HG03196 (cell line): ENCODE data around the gene SIAH3.
"Not testable (repeated sequence)": the region's sequence is repeated elsewhere in the genome, so short reads cannot be mapped to it uniquely, and the experiment has no call there.

Experiments used
- ATAC-seq: cut with Tn5 transposase; IDR thresholded peaks from one replicate; pipeline ENCODE4 v1.9.1; 2021; ENCODE audit not compliant: unreplicated experiment

SIAH3 gene

DNA sequence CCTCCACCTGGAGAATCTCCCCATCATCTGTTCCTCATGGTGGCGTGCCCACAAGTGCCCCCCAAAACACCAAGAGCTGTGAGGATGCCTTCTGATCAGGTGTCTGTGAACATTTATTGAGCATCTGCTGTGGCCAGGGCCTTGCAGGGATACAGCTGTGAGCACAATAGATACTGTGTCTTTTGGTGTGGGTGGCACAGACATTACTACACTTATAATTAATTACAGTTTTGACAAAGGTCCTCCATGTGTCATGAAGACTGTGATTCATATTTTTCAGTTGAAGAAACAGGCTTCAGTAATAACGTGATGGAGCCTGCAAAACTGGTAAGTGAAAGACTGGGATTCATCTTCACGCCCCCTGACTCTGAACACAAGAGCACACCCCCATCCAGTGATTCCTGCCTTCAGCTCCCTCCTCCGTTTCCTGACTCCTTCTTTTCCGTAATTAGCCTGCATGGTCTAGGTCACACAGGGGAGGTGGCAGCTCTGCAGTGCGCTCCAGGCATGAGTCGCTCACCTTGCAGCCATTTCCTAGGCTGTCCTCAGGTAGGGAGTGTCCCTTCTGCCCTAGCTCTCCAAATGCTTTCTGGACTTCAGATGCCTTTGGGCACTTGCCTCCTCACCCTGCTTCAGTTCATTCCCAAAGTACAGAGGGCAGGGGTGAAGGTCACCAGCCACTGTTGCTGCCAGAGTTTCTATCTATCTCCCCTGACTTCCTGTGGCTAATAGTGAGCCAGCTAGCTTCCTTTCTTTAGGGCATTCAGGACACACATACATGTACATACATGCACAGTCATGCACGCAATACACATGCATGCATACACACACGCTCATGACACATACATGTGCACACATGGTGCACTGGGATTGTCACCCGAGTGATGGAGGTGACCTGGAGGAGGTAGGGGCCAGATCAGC, 66.5 kb downstream of the SIAH3 start:
- ATAC-seq = no peak

DNA sequence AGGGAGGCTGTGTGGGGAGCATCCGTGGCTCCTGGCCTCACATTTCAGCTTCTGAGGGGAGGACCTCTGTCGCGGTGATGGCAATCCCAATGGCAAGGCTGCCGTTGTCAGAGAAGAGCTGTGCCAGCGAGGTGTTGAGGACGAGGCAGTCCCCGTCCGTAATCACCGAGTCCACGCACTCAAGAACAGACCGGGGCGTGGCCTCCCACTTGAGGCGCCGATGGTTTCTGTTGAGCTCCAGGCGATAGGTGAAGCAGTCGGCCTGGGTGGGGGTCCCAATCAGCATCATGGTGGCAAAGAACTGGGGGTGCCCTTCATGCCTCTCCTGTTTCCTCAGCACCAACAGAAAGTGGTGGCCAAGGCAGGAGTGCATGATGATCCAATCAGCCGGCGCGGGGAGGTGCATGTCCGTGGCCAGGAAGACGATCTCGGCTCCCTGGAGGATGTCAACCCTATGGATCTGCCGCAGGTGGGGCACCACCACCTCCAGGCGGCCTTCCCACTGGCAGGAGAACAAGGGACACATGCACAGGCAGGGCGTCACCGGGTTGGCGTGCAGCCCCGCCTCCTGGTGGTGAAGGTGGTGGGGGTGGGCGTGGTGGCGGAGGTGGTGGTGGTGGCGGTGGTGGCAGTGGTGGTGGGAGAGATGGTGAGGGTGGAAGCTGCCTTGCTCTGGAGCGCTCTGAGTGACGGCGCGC, 68.1 kb downstream of the SIAH3 start:
- ATAC-seq = no peak

DNA sequence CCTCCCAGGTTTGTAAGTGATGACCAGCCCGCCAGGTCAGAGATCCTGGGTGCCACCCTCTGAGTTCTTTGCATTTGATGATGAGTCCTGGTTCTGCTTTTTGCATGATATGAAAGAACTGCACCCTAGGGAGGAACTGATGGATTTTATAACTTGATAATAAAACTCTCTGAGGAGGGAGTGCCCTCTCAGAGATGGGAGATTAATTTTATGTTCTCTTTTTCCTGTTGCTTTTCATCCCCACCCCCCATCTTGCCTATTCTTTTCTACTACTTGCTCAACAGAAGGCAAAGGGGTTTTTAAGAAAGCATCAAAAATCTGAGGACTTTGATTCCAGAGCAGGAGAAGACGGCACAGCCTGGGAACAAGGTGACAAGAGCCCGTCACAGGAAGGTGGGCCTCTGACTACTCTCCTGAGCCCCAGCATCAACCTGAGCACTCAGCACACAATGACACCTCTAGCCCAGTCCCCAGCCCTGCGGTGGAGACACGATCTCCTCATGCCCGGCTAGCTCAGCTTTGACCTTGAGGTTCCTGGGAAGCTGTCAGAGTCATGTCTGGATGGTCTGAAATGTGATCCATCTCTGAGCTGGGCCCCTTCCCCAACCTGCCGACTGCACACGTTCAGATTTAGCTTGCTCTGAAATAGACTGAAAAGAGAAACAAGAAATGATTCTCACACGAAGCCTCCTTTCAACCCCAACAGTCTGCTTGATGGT, 69.1 kb downstream of the SIAH3 start:
- ATAC-seq = no peak

DNA sequence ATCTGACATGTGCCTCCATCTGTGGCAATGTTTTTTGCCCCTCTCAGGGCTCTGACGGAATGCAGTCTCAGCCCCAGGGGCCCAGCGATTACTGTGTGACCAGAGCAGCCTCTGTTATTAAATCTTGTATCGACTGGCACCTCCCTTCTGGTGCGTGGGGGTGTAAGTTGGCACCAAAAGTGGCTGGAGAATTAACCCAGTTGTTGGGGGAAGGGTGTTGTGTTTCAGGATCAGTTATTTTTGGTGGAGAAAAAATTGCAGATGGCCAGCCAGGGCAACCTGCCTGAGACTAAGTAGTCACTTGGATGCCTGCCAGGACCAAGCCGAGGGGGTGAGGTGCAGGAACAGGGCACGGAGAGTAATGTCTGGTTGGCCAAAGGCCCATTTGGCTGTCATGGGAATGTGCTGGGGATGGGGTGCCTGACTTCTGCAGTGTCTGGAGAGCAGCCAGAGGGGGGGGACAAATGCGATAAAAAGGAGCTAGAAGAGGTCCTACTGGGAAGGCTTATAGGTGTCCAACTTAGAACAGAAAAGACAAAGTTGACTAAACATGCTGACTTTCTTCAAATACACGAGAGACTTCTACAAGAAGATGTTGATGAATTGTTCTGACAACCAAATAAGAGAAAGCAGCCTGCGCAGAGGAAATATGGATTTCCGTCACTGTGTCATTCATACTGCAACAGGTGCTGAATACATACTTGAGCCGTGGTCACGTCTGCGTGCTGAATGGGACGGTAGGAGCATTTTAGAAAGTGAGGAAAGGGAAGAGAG, 69.8 kb downstream of the SIAH3 start:
- no peak for ATAC-seq

DNA sequence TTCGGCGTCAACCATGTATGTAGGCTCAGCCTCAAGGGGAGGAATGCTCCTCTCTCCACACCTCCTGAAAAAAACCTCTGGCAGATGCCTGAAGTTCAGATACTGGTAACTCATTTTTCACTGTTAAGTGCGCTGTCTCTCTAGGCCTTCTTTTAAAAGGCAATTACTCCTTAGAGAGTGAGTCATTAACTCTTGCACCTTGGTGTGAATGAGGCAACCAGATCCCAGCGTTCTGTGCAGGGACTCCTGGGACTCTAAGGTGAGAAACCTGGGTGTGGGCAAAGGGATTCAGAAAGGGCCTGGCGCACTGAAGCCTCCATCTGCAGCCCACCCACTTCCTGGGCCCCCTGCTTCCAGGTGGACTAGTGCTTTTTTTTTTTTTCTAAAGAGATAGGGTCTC, 71.7 kb downstream of the SIAH3 start:
- ATAC-seq = no peak

DNA sequence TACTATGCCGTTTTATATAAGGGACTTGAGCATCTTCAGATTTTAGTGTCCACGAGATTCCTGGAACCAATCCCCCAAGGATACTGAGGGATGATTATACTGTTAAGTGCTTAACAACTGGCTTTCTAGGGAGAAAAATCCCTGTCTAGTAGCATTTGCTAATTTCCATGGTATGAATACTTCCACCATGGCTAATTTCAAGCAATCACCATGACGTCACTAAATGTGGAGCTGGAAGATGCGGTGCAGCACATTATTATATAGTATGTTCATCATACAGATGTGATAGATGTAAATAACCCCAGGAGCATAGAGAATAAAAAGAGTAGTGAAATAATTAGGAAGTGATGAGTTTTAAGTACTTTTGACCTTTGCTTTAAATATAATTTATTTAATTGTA, 72.7 kb downstream of the SIAH3 start:
- ATAC-seq = no peak

DNA sequence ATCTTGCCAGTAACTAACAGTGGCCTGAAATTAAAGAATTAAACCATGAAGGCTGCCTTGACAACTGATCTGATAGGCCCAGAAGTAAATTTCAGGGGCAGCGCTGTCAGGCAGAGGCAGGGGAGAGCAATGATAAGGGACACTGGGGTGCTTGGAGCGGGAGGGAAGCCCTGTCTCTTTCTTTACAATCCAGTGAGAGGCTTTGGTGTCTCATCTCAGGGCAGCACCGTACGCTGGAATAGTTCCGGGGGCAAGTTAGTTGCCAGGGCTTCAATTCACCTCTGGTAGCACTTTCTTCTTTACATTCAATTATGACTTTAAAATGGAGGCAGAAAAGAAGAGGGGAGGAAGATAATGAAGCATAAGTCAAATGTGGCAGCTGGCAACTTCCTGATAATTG, 74.8 kb downstream of the SIAH3 start:
- ATAC-seq = no peak

DNA sequence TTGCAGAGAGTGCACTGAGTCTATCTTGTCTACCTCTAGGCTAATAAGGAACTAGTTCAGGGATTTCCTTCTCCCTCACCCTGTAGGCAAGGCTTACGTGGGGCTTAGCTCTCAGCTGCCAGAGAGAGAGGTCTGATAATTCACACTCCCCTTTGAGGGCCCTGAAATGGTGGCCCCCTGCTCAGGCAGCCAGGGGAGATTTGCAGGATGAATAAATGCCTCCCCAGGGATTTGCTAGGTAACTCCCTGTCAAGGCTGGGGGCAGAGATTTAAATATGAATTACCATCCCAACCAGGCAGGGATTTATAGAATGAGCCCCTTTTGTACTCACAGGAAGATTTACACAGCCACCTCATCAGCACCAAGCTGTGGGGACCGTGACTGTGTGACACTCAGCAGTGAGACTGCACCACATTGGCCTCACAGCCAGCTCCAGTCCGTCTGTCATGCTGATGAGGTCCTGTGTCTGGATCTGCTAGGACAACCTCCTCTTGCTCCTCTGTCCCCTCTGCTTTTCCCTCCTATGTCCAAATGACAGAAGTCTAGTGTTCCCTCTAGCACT, 76.1 kb downstream of the SIAH3 start:
- ATAC-seq = no peak

DNA sequence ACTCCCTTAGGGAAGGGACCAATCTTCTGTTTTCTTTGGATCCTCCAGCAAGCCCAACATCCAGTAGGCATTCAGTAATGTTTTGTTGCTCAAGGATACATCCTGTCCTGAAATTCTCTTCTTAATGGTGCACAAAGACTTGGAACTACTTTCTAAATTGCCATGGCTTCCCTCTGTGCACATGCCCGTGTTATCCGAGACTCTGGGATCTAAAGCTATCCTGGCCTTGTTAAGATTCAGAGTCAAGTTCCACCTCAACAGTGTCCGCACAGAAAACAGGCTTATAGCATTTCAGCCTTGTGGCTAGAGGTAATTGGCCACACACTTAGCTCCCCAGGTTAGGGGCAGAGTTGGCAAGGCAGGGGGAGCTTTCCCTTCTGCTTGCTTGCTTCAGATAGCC, 77.6 kb downstream of the SIAH3 start:
- ATAC-seq = no peak

DNA sequence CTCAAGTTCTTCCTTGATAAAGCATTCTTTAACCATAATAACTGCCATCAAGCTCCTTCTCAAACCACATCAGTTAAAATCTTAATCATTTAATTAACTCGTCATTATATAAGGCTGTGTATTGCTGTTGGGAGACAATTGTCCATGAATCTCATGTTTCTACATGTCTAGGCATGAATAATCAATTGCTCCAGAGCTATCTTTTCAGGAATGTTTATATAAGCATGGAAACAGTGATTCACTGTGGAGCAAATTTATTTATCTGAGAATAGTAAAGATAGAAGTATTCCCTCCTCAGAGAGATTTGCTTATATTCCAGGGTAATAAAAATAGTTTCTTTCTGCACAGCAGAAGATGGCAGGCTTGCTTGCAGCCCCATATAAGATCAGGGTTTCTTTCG, 78.3 kb downstream of the SIAH3 start:
- ATAC-seq = no peak

DNA sequence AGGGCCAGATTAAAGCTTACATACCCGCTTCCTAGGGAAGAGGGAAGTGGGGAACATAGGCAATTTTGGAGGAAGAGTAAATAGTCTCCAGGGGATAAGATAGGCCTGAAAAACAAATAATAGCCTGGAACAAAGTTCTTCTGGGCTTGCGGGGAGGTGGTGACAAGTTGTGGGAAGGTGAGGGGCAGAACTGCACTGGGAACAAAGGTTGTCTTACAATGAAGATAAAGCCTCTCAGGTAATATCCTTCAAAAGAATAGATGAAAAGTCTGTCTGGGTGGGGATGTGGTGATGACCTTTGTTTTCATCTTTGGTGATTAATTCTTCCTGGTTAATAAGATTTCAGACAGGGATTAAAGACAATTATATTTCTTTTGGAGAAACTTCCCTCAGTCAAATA, 80.7 kb downstream of the SIAH3 start:
- no peak for ATAC-seq

DNA sequence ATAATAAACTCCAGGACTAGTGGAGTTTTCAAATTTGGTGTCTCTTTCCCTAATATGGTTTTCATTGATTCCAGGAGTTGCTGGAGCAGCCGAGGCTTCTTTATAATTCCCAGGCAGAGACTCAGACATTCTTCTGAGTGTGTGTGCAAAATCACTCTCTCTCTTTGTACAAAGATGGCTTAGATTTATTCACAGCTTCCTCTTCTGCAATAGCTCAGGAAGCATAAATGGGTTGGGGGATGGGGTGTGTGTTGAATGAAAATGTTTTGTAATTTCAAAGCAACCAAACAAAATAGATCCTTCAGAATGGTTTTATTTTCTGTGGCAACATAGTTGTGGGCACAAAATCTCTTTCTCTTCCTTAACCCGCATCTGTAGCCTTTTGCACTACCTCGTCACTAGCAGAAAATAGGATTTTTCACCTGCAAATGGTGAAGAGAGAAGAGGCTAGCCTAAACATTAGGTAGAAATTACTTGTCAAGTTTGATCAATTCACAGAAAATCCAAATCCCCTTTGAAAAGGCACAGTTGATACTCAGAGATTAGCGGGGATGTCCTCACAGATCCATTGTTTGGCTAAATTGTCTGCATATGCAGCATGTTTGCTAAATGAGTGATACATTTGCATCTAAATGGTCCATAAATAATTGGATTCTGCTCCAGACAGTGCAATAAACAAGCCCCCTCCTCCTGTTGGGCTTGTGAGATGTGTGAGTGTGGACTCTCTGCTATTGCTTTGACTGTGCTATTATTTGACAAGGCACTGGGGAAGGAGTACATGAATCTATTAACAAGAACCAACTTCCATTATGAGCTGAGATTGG, 82.7 kb downstream of the SIAH3 start:
- no peak for ATAC-seq

DNA sequence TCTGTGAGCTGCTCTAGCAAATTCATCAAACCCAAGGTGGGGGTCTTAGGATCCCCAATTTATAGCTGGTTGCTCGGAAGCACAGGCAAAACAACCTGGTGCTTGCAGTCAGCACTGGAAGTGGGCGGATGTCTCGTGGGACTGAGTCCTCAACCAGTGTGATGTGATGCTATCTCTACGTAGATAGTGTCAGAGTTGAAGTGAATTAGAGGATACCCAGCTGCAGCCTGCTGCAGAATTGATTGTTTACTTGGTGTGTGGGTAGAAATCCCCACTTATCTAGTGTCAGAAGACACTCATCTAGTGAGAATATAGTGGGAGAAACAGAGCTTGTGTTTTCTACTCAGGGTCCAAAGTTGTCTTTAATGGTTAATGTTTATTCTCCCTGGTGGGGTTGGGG, 86.1 kb downstream of the SIAH3 start:
- ATAC-seq = no peak

DNA sequence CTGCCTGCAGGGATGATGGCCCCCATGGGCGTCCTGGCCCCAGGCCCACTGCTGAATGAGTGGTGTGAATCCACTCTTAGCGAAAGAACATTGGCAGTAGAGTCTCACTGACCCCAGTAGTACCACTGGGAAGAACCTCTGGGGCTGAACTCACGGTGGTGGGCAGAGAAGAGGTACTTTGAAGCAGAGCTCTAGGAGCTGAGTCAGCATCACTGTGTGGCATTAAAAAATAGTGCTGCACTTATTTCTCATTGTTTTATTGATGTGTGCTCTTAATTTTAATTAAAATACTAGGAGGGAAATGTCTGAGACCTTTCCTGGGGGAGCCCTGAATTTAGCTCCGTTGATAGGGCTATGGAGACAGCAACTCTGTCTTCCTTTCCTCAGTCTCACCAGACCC, 88.1 kb downstream of the SIAH3 start:
- no peak for ATAC-seq

DNA sequence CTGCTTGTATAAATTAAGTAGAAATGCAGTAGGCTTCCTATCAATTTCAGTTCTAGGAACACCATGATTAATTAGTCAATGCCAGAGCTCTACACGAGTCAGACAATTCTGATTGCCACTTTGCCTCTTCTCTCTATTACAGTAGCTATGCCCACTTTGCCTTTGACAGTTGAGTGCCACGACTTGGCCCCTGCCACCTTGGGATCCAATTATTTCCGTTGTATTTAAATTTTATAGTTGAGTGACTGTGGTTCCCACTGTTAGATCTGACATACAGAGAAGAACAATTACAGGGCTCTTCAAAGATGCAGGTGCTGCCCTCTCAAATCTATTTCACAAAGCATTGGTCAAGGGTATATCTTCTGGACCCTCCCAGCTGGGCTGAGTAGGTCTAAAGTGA, 94.0 kb downstream of the SIAH3 start:
- not testable (repeated sequence) for ATAC-seq

DNA sequence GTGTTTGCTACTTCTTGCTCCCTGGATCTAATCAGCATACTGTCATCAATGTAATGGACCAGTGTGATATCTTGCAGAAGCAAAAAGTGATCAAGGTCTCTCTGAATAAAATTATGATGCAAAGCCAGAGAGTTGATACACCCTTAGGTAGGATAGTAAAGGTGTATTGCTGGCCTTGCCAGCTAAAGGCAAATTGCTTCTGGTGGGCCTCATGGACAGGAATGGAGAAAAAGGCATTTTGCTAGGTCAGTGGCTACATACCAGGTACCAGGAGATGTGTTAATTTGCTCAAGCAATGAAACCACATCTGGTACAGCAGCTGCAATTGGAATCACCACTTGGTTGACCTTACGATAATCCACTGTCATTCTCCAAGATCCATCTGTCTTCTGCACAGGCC, 95.1 kb downstream of the SIAH3 start:
- ATAC-seq = not testable (repeated sequence)

DNA sequence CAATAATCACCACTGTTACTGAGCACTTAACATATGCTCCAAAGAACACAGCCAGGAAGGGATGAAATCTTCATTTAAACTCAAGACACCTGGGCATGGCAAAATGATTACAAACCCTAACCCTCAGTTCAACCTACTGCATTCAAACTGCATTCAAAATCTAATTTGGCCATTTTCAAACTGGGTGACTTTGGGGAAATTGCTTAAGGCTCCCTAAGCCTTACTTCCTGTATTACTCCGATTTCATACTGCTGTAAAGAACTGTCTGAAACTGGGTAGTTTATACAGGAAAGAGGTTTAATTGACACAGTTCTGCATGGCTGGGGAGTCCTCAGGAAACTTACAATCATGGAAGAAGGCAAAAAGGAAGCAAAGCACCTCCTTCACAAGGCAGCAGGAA, 99.0 kb downstream of the SIAH3 start:
- ATAC-seq = no peak

DNA sequence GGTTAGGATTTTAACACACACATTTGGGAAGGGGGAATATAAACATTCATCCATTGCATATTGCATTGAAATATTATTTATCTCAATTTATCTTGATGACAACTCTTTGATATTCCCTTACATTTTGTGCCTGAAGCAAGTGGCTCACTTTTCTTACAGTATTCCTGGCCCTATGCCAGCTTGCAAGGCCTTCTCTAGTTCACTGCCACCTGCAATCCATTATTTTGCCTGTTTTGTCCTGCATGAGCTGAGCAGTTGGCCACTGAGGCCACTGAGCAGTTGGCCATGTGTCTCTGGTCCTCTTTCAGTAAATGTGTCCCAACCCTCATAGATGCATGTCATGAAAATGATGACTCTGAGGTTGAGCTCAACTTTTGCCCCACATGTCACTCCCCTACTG, 99.7 kb downstream of the SIAH3 start:
- ATAC-seq = no peak

DNA sequence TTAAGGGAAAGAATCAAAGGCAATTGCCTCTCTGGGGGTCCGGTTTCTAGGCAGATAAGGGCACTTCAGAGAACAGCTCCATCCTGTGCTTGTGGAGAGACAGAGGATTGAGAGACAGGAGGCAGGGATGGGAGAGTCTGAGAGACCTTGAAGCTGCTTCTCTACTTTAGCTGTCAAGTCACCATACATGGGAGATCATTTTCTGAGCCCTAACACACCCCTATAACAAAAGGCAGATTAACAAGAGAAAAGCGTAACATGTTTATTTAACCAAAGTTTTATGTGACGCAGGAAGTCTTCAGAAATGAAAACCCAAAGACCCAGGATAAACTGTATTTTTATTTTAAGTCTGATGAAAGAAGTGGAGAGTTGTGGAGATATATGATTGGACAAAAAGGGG, 101.0 kb downstream of the SIAH3 start:
- ATAC-seq = no peak
